Parathyroid adenoma (tissue), 2 donors: Measurements from ENCODE around the gene GTF3C5.
"Not testable (repeated sequence)": the region's sequence is repeated elsewhere in the genome, so short reads cannot be mapped to it uniquely, and the experiment has no call there.

Source experiments
- H2AFZ ChIP-seq: fragments of 300-600 bp; sonication (generic); one replicate; pipeline ENCODE4 v1.7.0; 2017; ENCODE audit warnings: antibody characterized with exemption, mild to moderate bottlenecking
- H3K27ac ChIP-seq: fragments of 300-600 bp; sonication (generic); one replicate; pipeline ENCODE4 v1.7.0; 2017
- H3K27me3 ChIP-seq: fragments of 300-600 bp; sonication (generic); one replicate; pipeline ENCODE4 v1.7.0; 2017; ENCODE audit warnings: low read length; ENCODE audit not compliant: control insufficient read depth, insufficient read depth
- H3K36me3 ChIP-seq: fragments of 300-600 bp; sonication (generic); one replicate; pipeline ENCODE4 v1.7.0; 2017; ENCODE audit warnings: low read length; ENCODE audit not compliant: control insufficient read depth, insufficient read depth
- H3K4me1 ChIP-seq: fragments of 300-600 bp; sonication (generic); one replicate; pipeline ENCODE4 v1.7.0; 2017; ENCODE audit warnings: control low read depth
- H3K4me2 ChIP-seq: fragments of 300-600 bp; sonication (generic); one replicate; pipeline ENCODE4 v1.7.0; 2017; ENCODE audit warnings: low read length
- H3K4me3 ChIP-seq: fragments of 300-600 bp; sonication (generic); one replicate; pipeline ENCODE4 v1.7.0; 2017; ENCODE audit warnings: low read depth, low read length
- H3K79me2 ChIP-seq: fragments of 300-600 bp; sonication (generic); one replicate; pipeline ENCODE4 v1.7.0; 2017; ENCODE audit warnings: control low read depth
- H3K9ac ChIP-seq: fragments of 300-600 bp; sonication (generic); one replicate; pipeline ENCODE4 v1.7.0; 2017; ENCODE audit warnings: mild to moderate bottlenecking
- H3K9me3 ChIP-seq: fragments of 300-600 bp; sonication (generic); one replicate; pipeline ENCODE4 v1.7.0; 2017; ENCODE audit warnings: low read length; ENCODE audit not compliant: control insufficient read depth
- TF ChIP-seq, protein P1 (sequence below): fragments of 300-600 bp; sonication (generic); IDR thresholded peaks from one replicate; pipeline ENCODE4 v1.7.0; 2017; ENCODE audit warnings: antibody characterized with exemption, mild to moderate bottlenecking
- donor health status: primary hyperparathyroidism.

The GTF3C5 gene

DNA sequence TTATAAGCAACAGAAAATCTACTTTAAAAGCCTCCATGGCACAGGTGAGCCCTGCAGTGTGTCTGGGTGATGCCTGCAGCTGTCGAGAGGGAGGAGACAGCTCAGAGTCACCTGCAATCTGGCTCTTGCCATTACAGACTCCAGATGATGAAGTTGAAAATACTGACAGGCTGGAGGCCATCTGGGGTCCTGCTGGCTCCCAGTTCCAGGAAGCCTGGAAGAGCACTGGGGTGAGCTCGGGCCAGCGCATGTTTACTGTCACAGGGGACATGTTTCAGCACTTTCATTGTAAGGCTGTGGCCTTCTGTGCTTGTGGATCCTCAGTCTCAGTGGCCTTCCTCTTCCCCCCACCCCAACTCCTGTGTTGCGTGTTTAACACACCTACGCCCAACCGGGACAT lies 59.4 kb downstream of the GTF3C5 start:
- Histone ChIP-seq H3K4me1 (no peaks in the 10 kb centered on the region), H3K4me3 (no peak overlapping the region), H3K9me3 (no peaks in the 10 kb centered on the region), H3K9ac (no peak overlapping the region), H2AFZ (no peak overlapping the region), H3K27me3 (no peaks in the 10 kb centered on the region), H3K79me2 (no peaks in the 10 kb centered on the region), H3K4me2 (no peak overlapping the region), H3K27ac (no peak overlapping the region), H3K36me3 (no peaks in the 10 kb centered on the region)
- TF ChIP-seq, protein P1, sequence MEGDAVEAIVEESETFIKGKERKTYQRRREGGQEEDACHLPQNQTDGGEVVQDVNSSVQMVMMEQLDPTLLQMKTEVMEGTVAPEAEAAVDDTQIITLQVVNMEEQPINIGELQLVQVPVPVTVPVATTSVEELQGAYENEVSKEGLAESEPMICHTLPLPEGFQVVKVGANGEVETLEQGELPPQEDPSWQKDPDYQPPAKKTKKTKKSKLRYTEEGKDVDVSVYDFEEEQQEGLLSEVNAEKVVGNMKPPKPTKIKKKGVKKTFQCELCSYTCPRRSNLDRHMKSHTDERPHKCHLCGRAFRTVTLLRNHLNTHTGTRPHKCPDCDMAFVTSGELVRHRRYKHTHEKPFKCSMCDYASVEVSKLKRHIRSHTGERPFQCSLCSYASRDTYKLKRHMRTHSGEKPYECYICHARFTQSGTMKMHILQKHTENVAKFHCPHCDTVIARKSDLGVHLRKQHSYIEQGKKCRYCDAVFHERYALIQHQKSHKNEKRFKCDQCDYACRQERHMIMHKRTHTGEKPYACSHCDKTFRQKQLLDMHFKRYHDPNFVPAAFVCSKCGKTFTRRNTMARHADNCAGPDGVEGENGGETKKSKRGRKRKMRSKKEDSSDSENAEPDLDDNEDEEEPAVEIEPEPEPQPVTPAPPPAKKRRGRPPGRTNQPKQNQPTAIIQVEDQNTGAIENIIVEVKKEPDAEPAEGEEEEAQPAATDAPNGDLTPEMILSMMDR, result no peak

DNA sequence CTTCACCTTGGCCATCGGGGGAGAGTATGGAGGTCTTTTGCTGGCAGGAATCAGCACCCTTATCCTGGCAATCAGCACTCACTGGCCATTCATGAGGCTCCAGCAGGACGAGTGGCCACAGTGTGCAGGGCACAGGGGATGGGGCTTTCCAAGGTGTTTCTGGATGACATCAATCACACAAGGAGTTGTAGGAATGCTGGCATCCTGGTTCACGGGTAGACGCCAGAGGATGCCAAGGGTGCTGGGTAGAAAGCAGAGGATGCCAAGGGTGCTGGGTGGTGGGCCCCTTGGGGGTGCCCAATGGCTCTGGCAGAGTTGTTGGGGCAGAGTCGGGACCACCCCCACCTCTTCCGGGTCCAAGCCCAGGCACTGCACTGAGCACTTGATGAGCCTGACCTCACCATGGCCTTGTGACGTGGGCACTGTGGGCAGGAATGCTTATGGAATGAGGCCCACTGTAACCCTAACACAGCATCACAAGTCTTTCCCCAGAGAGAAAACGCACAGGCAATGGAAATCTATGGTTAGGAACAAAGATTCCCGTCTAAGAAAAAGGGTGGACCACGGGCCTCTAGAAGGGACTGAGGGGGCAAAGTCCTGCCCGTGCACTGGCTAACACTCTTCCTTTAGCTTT lies 60.1 kb downstream of the GTF3C5 start:
- no peak overlapping the region for H3K4me3 ChIP-seq
- H2AFZ ChIP-seq, result no peak overlapping the region
- H3K4me2 ChIP-seq, result no peak overlapping the region
- no peaks in the 10 kb centered on the region for H3K27me3 ChIP-seq
- H3K9ac ChIP-seq, result no peak overlapping the region
- H3K27ac ChIP-seq, result no peak overlapping the region
- no peaks in the 10 kb centered on the region for H3K79me2 ChIP-seq
- TF ChIP-seq, protein P1, result no peak
- no peaks in the 10 kb centered on the region for H3K9me3 ChIP-seq
- H3K4me1 ChIP-seq, result no peaks in the 10 kb centered on the region
- H3K36me3 ChIP-seq, result no peaks in the 10 kb centered on the region

DNA sequence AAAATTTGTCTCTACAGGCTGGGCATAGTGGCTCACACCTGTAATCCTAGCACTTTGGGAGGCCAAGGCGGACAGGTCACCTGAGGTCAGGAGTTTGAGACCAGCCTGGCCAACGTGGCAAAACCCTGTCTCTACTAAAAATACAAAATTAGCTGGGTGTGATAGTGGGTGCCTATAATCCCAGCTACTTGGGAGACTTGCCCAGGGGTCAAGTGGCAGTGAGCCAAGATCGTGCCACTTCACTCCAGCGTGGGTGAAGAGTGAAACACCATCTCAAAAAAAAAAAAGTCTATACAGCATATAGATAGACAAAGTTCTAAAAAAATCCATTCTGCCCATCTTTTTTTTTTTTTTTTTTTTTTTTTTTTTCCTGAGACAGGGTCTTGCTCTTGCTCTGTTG lies 63.6 kb downstream of the GTF3C5 start:
- H3K9me3 ChIP-seq, H3K4me1 ChIP-seq, H3K27me3 ChIP-seq, H3K9ac ChIP-seq, H2AFZ ChIP-seq, H3K4me3 ChIP-seq, H3K4me2 ChIP-seq, H3K36me3 ChIP-seq, H3K27ac ChIP-seq, H3K79me2 ChIP-seq: not testable (repeated sequence)

DNA sequence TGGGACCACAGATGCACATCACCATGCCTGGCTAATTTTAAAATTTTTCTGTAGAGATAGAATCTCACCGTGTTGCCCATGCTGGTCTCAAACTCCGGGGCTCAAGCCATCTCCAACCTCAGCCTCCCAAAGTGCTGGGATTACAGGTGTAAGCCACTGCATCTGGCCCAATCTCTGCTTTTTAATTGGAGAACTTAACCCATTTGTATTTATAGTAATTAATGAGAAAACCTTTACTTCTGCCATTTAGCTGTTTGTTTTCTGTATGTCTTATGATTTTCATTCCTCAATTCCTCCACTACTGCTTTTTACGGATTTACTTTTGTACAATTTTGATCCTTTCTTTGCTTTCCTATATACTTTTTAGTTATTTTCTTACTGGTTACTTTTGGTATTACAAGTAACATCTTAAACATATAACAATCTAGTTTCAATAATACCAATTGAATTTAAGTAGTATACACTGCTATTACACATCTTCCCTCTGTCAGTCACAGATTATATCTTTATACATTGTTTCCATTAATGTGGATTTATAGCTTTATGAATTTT lies 64.1 kb downstream of the GTF3C5 start:
- TF ChIP-seq, protein P1, result no peak
- Histone ChIP-seq H3K36me3 (no peaks in the 10 kb centered on the region), H2AFZ (no peak overlapping the region), H3K4me1 (no peaks in the 10 kb centered on the region), H3K27me3 (no peaks in the 10 kb centered on the region), H3K9me3 (peaks cover 4% of the 10 kb centered on the region), H3K4me3 (no peak overlapping the region), H3K9ac (no peak overlapping the region), H3K79me2 (no peaks in the 10 kb centered on the region), H3K4me2 (no peak overlapping the region), H3K27ac (no peak overlapping the region)

DNA sequence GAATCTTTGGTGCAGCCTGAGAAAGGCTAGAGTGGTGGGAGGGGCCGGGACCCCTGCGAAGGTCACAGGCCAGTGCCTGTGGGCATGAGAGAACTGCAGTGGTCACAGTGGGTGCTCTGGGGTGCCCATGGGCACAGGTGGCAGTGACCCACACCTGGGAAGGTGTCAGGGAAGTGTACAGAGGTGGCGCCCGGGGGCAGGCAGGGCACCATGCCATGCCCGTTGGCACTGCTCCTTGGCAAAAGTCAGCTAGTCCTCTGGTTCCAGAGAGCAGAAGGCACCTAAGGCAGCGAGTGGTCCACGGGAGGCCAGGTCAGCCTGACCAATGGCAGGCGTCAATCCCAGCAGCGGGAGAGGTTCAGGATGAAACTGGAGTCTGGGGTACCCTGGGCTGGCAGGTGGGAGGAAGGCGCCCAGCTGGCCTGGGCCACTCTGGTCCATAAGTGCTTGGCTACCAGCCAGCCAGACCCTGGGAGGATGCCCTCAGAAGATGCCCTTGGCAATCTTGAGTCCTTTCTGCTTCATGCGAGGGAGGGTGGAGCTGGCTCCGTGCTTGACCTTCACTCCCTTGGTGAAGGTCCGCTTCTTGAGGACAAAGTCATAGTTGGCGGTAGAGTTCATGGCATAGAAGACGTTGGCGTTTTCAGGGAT lies 67.4 kb downstream of the GTF3C5 start:
- Histone ChIP-seq H3K36me3 (no peaks in the 10 kb centered on the region), H3K9ac (no peak overlapping the region), H3K9me3 (peaks cover 4% of the 10 kb centered on the region)

More for the DNA sequence above, 67.4 kb downstream of the GTF3C5 start:
- Histone ChIP-seq H3K27ac (no peak overlapping the region), H3K79me2 (no peaks in the 10 kb centered on the region), H3K4me3 (no peak overlapping the region), H3K4me2 (no peak overlapping the region), H3K4me1 (no peaks in the 10 kb centered on the region), H3K27me3 (no peaks in the 10 kb centered on the region), H2AFZ (no peak overlapping the region)
- TF ChIP-seq, protein P1, result no peak
